HL-60/S4 (cell line): Measurements from ENCODE around the gene L1CAM.

Experiments used
- in situ Hi-C: fragments of 300-500 bp; cut with MboI; formaldehyde crosslinking; loops from 2 replicates; pipeline ENCODE4 v1.14.3; 2022; ENCODE audit warnings: low sequenced_read_pairs

L1CAM gene

DNA sequence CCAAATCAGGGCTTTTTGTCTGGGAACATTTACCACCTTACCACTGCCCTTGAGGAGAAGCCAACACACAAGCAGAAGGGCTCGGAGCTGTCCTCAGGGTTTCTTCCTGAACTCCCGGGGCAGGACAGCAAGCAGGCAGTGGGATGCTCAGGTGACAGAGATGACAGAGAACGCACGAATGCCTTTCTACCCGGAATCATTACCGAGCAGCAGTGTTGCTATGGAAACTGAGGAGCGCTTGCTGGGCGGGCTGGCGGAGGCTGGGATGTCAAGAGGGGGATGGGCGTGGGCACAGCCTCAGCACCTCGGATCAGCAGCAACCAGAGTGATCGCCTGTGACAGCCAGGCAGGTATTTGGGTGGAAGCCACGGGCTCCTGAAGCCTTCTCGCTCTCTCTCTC is 73.8 kb downstream of the L1CAM start:
- in situ Hi-C loops: no loop called here
